ENCODE data around the gene CDX1. TPM values are rescaled to one million over a fixed set of nuclear protein-coding genes. Genes with fewer than 3 reads are reported as not detected.

The CDX1 gene
- total RNA-seq, 2 donors from 2014 or later: not detected

- H3K27me3 Mint-ChIP-seq (ENCODE audit: insufficient read depth): peaks cover 81% of the 10 kb centered on the region
- no peak for TF ChIP-seq CTCF (conservative IDR thresholded peaks at IDR 0.05)
- H3K36me3 Mint-ChIP-seq (ENCODE audit: low read depth): no peaks in the 10 kb centered on the region
Measured at GRCh38 chr5:150184990-150185912, 18.7 kb downstream of the CDX1 start.

GRCh38 chr5:150186137-150186536 lies 19.6 kb downstream of the CDX1 start:
- Histone ChIP-seq H3K9me3 (ENCODE audit: control insufficient read depth, low read length) (no peaks in the 10 kb centered on the region), H3K36me3 (ENCODE audit: control insufficient read depth, insufficient read depth, low read length) (no peaks in the 10 kb centered on the region), H3K27ac (ENCODE audit: low read depth, low read length) (no peak overlapping the region), H3K4me1 (ENCODE audit: control insufficient read depth, insufficient read depth, low read length) (no peaks in the 10 kb centered on the region), H3K27me3 (ENCODE audit: control insufficient read depth, insufficient read depth, low read length, poor library complexity, severe bottlenecking) (peaks cover 65% of the 10 kb centered on the region), H3K9ac (ENCODE audit: extremely low read depth, low read length, poor library complexity, severe bottlenecking) (no peak overlapping the region), H3K4me3 (ENCODE audit: low read length) (no peak overlapping the region)
- peaks cover 86% of the 10 kb centered on the region for H3K27me3 Mint-ChIP-seq (ENCODE audit: insufficient read depth)
- H3K4me1 Mint-ChIP-seq: peaks cover 9% of the 10 kb centered on the region
- 44 to 55% methylated on average over 3 to 8 of the region's 8 CpGs for WGBS, 2 experiments (ENCODE audit: insufficient coverage in 1 of 2, insufficient read length in 1 of 2)
- no peaks in the 10 kb centered on the region for H3K9me3 Mint-ChIP-seq
- no peak overlapping the region for H3K4me3 Mint-ChIP-seq
- no peak for TF ChIP-seq CTCF (conservative IDR thresholded peaks at IDR 0.05)
- DNase-seq: peak; percentile 85
- H3K36me3 Mint-ChIP-seq (ENCODE audit: low read depth): no peaks in the 10 kb centered on the region
- H3K27ac Mint-ChIP-seq: no peak overlapping the region

More at GRCh38 chr5:150184990-150185912, 18.7 kb downstream of the CDX1 start:
- Histone ChIP-seq H3K9ac (ENCODE audit: extremely low read depth, low read length, poor library complexity, severe bottlenecking) (no peak overlapping the region), H3K4me1 (ENCODE audit: control insufficient read depth, insufficient read depth, low read length) (no peaks in the 10 kb centered on the region), H3K27me3 (ENCODE audit: control insufficient read depth, insufficient read depth, low read length, poor library complexity, severe bottlenecking) (peaks cover 56% of the 10 kb centered on the region), H3K4me3 (ENCODE audit: low read length) (no peak overlapping the region), H3K27ac (ENCODE audit: low read depth, low read length) (no peak overlapping the region), H3K36me3 (ENCODE audit: control insufficient read depth, insufficient read depth, low read length) (no peaks in the 10 kb centered on the region), H3K9me3 (ENCODE audit: control insufficient read depth, low read length) (no peaks in the 10 kb centered on the region)
- Mint-ChIP-seq H3K4me3 (no peak overlapping the region), H3K9me3 (no peaks in the 10 kb centered on the region), H3K27ac (no peak overlapping the region), H3K4me1 (peaks cover 9% of the 10 kb centered on the region)
- DNase-seq: no peak
- 72% methylated on average over 10 to 12 of the region's 12 CpGs for WGBS, 2 experiments (ENCODE audit: insufficient coverage in 1 of 2, insufficient read length in 1 of 2)

GRCh38 chr5:150186897-150187296 lies 20.3 kb downstream of the CDX1 start:
- peaks cover 10% of the 10 kb centered on the region for H3K4me1 Mint-ChIP-seq
- peaks cover 90% of the 10 kb centered on the region for H3K27me3 Mint-ChIP-seq (ENCODE audit: insufficient read depth)
- TF ChIP-seq CTCF (conservative IDR thresholded peaks at IDR 0.05): no peak
- no peak for DNase-seq
- Histone ChIP-seq H3K36me3 (ENCODE audit: control insufficient read depth, insufficient read depth, low read length) (no peaks in the 10 kb centered on the region), H3K4me1 (ENCODE audit: control insufficient read depth, insufficient read depth, low read length) (no peaks in the 10 kb centered on the region), H3K9ac (ENCODE audit: extremely low read depth, low read length, poor library complexity, severe bottlenecking) (no peak overlapping the region), H3K9me3 (ENCODE audit: control insufficient read depth, low read length) (no peaks in the 10 kb centered on the region), H3K27me3 (ENCODE audit: control insufficient read depth, insufficient read depth, low read length, poor library complexity, severe bottlenecking) (peaks cover 72% of the 10 kb centered on the region), H3K27ac (ENCODE audit: low read depth, low read length) (no peak overlapping the region), H3K4me3 (ENCODE audit: low read length) (no peak overlapping the region)
- H3K27ac Mint-ChIP-seq: no peak overlapping the region
- no peaks in the 10 kb centered on the region for H3K36me3 Mint-ChIP-seq (ENCODE audit: low read depth)
- WGBS, 2 experiments (ENCODE audit: insufficient coverage in 1 of 2, insufficient read length in 1 of 2): 80 to 83% methylated on average over 1 to 4 of the region's 4 CpGs
- H3K4me3 Mint-ChIP-seq: no peak overlapping the region
- H3K9me3 Mint-ChIP-seq: no peaks in the 10 kb centered on the region
